Endothelial cell of umbilical vein (primary cell): Measurements from ENCODE around the gene TPM2. TPM values are rescaled to one million over a fixed set of nuclear protein-coding genes. Genes with fewer than 3 reads are reported as not detected.

Source experiments
- BruUV-seq: library from RNA; stranded (reverse); fragments of 400-500 nt; replicated peaks from 2 replicates; lab custom pipeline; 2021; lab: Mats Ljungman, UMichigan
- CTCF ChIA-PET: fragments of 300-600, 350-600 bp; sonication (Branson Sonifier 250); formaldehyde crosslinking; loops from one replicate; lab custom pipeline; 2021; ENCODE audit warnings: antibody characterized with exemption, inconsistent platforms; lab: Charles Lee
- POLR2A ChIA-PET: fragments of 300-600, 350-600 bp; sonication (Branson Sonifier 250); formaldehyde crosslinking; loops from one replicate; lab custom pipeline; 2021; ENCODE audit warnings: antibody characterized with exemption, inconsistent platforms; lab: Charles Lee
- DNase-seq: peaks from one replicate; pipeline ENCODE4 v3.0.0-alpha.2; 2011; ENCODE audit warnings: low read depth, low spot score
- FAIRE-seq: peaks from 2 replicates; lab custom pipeline; 2011; peaks lifted over from hg19 to GRCh38; lab: Jason Lieb, UNC
- H2AFZ ChIP-seq: 2 replicates; pipeline ENCODE4 v1.6.0; 2012; ENCODE audit warnings: low read depth, low read length, control low read depth, inconsistent platforms
- H3K27ac ChIP-seq: 2 replicates; pipeline ENCODE4 v1.5.1; 2011; ENCODE audit warnings: low read depth, mild to moderate bottlenecking, control low read depth, low read length, moderate library complexity; ENCODE audit not compliant: insufficient read depth
- H3K27me3 ChIP-seq, 2 experiments: 2 replicates each; pipeline versions ENCODE4 v1.6.0 to v1.6.1; 2011; ENCODE audit warnings: low read length in 2 of 2, mixed read lengths in 1 of 2; ENCODE audit not compliant: control insufficient read depth in 2 of 2, insufficient read depth in 2 of 2
- H3K36me3 ChIP-seq, 2 experiments: 2 replicates in 1 of 2; 3 replicates in 1 of 2; pipeline ENCODE4 v1.5.1; 2011; ENCODE audit warnings: low read length in 2 of 2, mild to moderate bottlenecking in 1 of 2, moderate library complexity in 1 of 2; ENCODE audit not compliant: control insufficient read depth in 2 of 2, insufficient read depth in 2 of 2; ENCODE audit errors: extremely low read depth in 1 of 2
- H3K4me1 ChIP-seq: 3 replicates; pipeline ENCODE4 v1.5.1; 2011; ENCODE audit warnings: mild to moderate bottlenecking, low read length; ENCODE audit not compliant: control insufficient read depth, insufficient read depth; ENCODE audit errors: extremely low read depth
- H3K4me2 ChIP-seq: 2 replicates; pipeline ENCODE4 v1.6.1; 2011; ENCODE audit warnings: low read length, control low read depth, mixed read lengths; ENCODE audit not compliant: insufficient read depth
- H3K4me3 ChIP-seq, 3 experiments: fragments of 200-600 bp in 1 of 3; sonication (generic), shearing (Covaris generic) in 1 of 3; replicated peaks in 1 of 3; 2 replicates each; pipeline ENCODE4 v1.5.1; 2011 to 2016; ENCODE audit warnings: control low read depth in 3 of 3, low read length in 3 of 3, mild to moderate bottlenecking in 2 of 3, inconsistent platforms in 1 of 3, low read depth in 1 of 3, moderate library complexity in 1 of 3; ENCODE audit not compliant: insufficient read depth in 1 of 3
- H3K79me2 ChIP-seq: 2 replicates; pipeline ENCODE4 v1.6.0; 2012; ENCODE audit warnings: low read length, inconsistent platforms; ENCODE audit not compliant: control insufficient read depth, insufficient read depth
- H3K9ac ChIP-seq: replicated peaks from 2 replicates; pipeline ENCODE3; 2011; ENCODE audit warnings: low read length, control low read depth; ENCODE audit not compliant: insufficient read depth; ENCODE audit errors: extremely low read depth
- H3K9me1 ChIP-seq: replicated peaks from 3 replicates; pipeline ENCODE4 v1.6.0; 2011; ENCODE audit warnings: mild to moderate bottlenecking, low read length; ENCODE audit not compliant: control insufficient read depth, insufficient read depth; ENCODE audit errors: extremely low read depth
- H3K9me3 ChIP-seq: replicated peaks from 2 replicates; pipeline ENCODE4 v1.5.1; 2012; ENCODE audit warnings: low read length, inconsistent platforms; ENCODE audit not compliant: control insufficient read depth, insufficient read depth
- H4K20me1 ChIP-seq: replicated peaks from 2 replicates; pipeline ENCODE3; 2011; ENCODE audit warnings: mild to moderate bottlenecking, low read length; ENCODE audit not compliant: control insufficient read depth, insufficient read depth; ENCODE audit errors: extremely low read depth
- EZH2 ChIP-seq: IDR thresholded peaks from 2 replicates; pipeline ENCODE4 v1.6.1; 2012; ENCODE audit warnings: borderline replicate concordance, low read depth, mild to moderate bottlenecking, moderate library complexity, low read length, inconsistent platforms; ENCODE audit not compliant: severe bottlenecking
- FOS ChIP-seq: IDR thresholded peaks from 2 replicates; pipeline ENCODE4 v1.6.1; 2011; ENCODE audit warnings: mild to moderate bottlenecking, low read length, moderate library complexity, borderline replicate concordance; ENCODE audit not compliant: insufficient read depth
- GATA2 ChIP-seq: IDR thresholded peaks from 2 replicates; pipeline ENCODE4 v1.7.0; 2011; ENCODE audit warnings: low read depth, mild to moderate bottlenecking, moderate library complexity, mixed read lengths, low read length; ENCODE audit not compliant: insufficient read length, insufficient read depth
- JUN ChIP-seq: IDR thresholded peaks from 2 replicates; pipeline ENCODE4 v1.6.1; 2011; ENCODE audit warnings: borderline replicate concordance, low read depth; ENCODE audit not compliant: insufficient read length, insufficient read depth
- MYC ChIP-seq: IDR thresholded peaks from one replicate; pipeline ENCODE4 v1.6.1; 2011; ENCODE audit warnings: mild to moderate bottlenecking, low read depth, low read length
- POLR2A ChIP-seq: IDR thresholded peaks from 2 replicates; pipeline ENCODE4 v1.6.1; 2012; ENCODE audit warnings: low read depth, mild to moderate bottlenecking, control low read depth, low read length
- POLR2AphosphoS5 ChIP-seq: IDR thresholded peaks from 2 replicates; pipeline ENCODE4 v1.6.1; 2012; ENCODE audit warnings: low read depth, mild to moderate bottlenecking, control low read depth, low read length, moderate library complexity; ENCODE audit not compliant: insufficient read depth
- dilution Hi-C: fragments of 300-500 bp; cut with MboI; formaldehyde crosslinking; loops from one replicate; pipeline ENCODE4 v1.15.0; 2019; ENCODE audit warnings: low sequenced_read_pairs; ENCODE audit not compliant: extremely low pct_ligation_motif_present
- intact Hi-C: fragments of 100-400 bp; cut with micrococcal nuclease; formaldehyde crosslinking; loops from one replicate; pipeline ENCODE4 v1.10.0; 2022
- polyA plus RNA-seq, 4 experiments: library from polyadenylated mRNA; depleted of rRNA in 3 of 4; stranded (reverse) in 3 of 4; unstranded in 1 of 4; fragments of >200 nt; gene quantifications; 2 replicates each; pipeline versions ENCODE4 v1.2.1 to v1.2.3, GENCODE V29; 2011 to 2012; ENCODE audit warnings: missing spikeins in 1 of 4
- total RNA-seq: library from RNA; stranded (reverse); gene quantifications from 2 replicates; pipeline ENCODE4 v1.2.3, GENCODE V29; 2021
- TF ChIP-seq, protein P1 (sequence below), 2 donors: IDR thresholded peaks; 1 replicate in 1 of 2; 2 replicates in 1 of 2; pipeline ENCODE4 v1.5.1; 2011; ENCODE audit warnings: low read length in 2 of 2, mild to moderate bottlenecking in 2 of 2, moderate library complexity in 2 of 2, control low read depth in 1 of 2, inconsistent platforms in 1 of 2, low read depth in 1 of 2; ENCODE audit not compliant: insufficient read depth in 1 of 2; ENCODE audit errors: extremely low read depth in 1 of 2
- TF ChIP-seq, protein P2 (sequence below): IDR thresholded peaks from 2 replicates; pipeline ENCODE4 v1.6.1; 2011; ENCODE audit not compliant: insufficient read depth, insufficient read length

Gene TPM2
- total and polyA plus RNA-seq, 2 donors (not counting 3 experiments of a cell fraction or from before 2014, with no cell fraction given) = 144 to 279 TPM

DNA sequence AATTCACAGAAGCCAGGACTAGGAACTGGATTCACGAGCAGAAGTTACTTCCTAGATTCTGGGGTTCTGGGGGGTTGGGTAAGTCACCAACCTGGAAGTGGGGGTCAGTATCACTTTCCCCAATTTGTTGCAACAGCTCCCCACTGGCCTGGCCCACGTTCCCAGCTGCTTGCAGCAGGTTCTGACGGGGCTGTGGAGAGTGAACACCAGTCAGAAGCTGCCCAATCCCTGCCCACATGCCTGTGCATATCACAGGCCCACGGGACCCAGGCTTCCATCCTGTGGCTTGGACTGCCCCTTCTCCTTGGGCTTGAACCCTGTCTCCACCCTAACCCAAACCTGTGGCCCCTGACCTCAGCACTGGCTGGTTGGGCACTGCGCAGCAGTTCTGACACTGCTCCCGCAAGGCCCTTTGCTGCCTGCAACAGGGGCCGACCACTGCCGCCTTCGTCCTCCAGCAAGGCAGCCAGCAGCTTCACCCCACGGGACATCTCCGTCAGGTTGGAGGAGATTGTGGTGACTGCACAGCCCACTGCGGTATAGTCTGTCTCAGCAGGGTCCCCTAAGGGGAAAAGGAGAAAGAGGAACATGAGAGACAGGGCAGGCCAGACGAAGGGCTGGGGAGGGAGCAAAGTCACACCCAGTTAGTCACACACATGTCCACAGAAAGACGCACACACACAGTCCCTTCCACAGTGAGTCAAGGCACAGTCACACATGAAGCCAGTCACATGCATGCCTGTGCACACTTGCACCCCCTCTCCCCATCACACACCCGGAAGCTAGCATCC is 29.2 kb upstream of the TPM2 start:
- H3K4me1 ChIP-seq = no peaks in the 10 kb centered on the region
- no peaks in the 10 kb centered on the region for H3K27me3 ChIP-seq
- POLR2A ChIA-PET = no interaction called here
- no peaks in the 10 kb centered on the region for H3K9me1 ChIP-seq
- peaks cover 54 to 85% of the 10 kb centered on the region in 2 experiments for H3K36me3 ChIP-seq
- H4K20me1 ChIP-seq = no peaks in the 10 kb centered on the region
- DNase-seq = no peak
- no peak for FAIRE-seq
- dilution Hi-C loops = no loop called here
- CTCF ChIA-PET = interaction anchor here (1.5 to 8.9 kb wide), 3 partner anchors 9 to 30 kb away, joined by 3 to 53 read pairs (median 6); no protein-coding TSS in a partner anchor
- no peak overlapping the region for H3K27ac ChIP-seq
- intact Hi-C loops = no loop called here
- no peaks in the 10 kb centered on the region for H3K9me3 ChIP-seq
- no TSS peak for BruUV-seq
- peaks cover 7% of the 10 kb centered on the region for H3K79me2 ChIP-seq
- no peak overlapping the region for H3K4me3 ChIP-seq
- H3K9ac ChIP-seq = no peak overlapping the region
- no peak overlapping the region for H3K4me2 ChIP-seq
- no peak for TF ChIP-seq GATA2
- no peak for TF ChIP-seq EZH2
- no peak for TF ChIP-seq FOS
- TF ChIP-seq, protein P1, sequence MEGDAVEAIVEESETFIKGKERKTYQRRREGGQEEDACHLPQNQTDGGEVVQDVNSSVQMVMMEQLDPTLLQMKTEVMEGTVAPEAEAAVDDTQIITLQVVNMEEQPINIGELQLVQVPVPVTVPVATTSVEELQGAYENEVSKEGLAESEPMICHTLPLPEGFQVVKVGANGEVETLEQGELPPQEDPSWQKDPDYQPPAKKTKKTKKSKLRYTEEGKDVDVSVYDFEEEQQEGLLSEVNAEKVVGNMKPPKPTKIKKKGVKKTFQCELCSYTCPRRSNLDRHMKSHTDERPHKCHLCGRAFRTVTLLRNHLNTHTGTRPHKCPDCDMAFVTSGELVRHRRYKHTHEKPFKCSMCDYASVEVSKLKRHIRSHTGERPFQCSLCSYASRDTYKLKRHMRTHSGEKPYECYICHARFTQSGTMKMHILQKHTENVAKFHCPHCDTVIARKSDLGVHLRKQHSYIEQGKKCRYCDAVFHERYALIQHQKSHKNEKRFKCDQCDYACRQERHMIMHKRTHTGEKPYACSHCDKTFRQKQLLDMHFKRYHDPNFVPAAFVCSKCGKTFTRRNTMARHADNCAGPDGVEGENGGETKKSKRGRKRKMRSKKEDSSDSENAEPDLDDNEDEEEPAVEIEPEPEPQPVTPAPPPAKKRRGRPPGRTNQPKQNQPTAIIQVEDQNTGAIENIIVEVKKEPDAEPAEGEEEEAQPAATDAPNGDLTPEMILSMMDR (IDR thresholded peaks at IDR 0.05; ENCODE audit: extremely low read depth in 1 of 2, insufficient read depth in 1 of 2, low read depth in 1 of 2, low read length in 2 of 2) = no peak
- TF ChIP-seq, protein P2, sequence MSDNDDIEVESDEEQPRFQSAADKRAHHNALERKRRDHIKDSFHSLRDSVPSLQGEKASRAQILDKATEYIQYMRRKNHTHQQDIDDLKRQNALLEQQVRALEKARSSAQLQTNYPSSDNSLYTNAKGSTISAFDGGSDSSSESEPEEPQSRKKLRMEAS = no peak
- no peak for TF ChIP-seq JUN
- no peak for TF ChIP-seq POLR2AphosphoS5
- TF ChIP-seq MYC = no peak
- TF ChIP-seq POLR2A = no peak
- no peak overlapping the region for H2AFZ ChIP-seq
